GM18868 (cell line): ENCODE data around the gene KCTD15.

Experiments
- ATAC-seq: cut with Tn5 transposase; IDR thresholded peaks from one replicate; pipeline ENCODE4 v1.9.1; 2021; ENCODE audit warnings: mild to moderate bottlenecking, moderate library complexity; ENCODE audit not compliant: unreplicated experiment

KCTD15 gene

DNA sequence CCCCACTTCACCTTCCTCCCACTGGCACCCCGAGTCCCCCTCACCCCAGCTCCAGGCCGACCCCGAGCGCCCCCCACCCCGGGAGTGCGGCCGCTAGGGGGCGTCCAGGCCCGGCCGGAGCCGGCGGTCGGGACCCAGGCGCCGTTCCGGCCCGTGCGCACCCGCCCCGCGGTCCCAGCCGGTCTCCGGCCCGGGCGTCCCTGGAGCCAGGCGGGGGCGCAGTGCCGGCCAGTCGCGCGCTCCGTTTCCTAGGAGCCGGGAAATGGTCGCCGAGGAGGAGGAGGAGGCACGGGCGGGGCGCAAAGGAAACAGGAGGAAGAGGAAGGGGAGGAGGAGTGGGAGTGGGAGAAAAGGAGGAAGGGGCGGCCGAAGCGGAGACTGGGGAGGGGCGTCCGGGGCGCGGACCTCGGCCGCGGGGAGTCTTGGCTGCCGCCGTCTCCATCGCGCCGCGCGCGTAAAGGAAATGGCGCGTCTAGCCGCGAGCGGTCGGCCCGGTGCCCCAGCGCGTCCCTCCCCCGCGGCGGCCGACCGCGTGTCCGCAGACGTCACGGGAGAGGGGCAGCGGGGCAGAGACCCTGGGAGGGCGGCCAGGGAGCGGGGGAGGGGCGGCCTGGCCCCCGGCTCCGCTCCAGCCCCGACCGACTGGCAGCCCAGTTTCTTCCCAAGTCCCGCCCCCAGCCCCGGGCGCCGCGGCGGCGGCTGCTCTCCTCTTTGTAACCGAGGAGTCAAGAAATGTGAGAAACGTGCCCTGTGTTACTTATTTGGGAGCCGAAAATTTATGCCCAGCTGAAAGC lies 1.1 kb upstream of the KCTD15 start:
- ATAC-seq, result no peak

DNA sequence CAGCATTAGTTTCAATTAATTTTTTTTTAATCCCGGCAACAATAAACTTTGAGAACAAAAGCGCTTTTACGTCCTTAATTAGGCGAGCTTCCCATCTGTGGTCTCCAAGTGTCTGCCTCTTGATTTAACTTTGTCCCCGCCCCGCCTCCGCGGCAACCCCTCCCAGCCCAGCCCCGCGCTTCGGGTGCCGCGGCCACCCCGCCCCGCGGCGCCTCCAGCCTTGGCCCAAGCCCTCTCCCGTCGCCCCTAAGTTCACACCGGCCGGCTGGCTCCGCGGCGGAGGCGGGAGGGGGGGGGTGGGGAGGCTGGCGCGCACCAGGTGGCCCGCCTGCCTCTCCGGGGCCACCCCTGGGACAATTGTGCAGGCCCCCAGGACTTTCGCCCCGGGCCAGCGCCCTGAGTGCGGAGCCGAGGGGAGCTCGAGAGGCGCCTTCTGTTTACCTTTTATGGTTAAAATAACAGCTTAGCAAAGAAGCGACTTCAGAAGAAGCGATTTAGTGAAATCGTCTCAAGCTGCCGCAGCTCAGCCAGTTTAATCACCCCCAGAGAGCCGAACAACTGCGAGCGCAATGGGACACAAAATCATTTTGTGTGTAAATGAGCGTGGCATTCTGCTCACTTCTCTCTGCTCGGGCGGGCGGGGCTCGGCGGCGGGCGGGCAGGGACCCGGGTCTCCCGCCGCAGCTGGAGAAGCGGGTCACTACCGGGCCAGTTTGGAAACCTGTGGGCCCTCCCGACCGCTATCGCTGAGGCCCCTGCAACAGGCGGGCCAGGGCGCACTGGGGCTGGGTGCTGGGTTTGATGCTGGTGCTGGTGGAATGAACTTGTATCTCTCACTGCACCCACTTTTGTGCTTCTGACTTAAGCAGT lies 1.4 kb downstream of the KCTD15 start:
- no peak for ATAC-seq

DNA sequence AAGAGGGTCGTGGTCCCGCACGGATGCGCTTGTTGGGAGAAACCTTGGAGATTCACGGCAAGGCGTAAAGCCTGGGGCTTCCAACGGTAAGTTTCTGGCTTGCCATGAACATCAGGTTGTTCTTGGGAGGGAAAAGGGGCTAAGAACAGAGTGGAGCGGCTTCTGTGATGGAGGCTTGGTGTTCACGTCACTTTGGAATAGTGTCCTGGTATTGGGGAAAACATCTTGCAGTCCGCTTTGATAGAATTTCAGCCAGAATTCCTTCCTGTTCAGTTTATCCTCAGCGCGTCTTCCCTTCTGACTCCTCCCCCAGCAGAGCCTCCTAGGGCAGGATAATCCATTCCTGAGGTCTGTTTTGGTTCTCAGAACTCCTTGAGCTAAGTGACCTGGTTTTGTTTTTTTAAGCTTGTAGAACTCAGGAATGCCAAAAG lies 2.0 kb downstream of the KCTD15 start:
- no peak for ATAC-seq

DNA sequence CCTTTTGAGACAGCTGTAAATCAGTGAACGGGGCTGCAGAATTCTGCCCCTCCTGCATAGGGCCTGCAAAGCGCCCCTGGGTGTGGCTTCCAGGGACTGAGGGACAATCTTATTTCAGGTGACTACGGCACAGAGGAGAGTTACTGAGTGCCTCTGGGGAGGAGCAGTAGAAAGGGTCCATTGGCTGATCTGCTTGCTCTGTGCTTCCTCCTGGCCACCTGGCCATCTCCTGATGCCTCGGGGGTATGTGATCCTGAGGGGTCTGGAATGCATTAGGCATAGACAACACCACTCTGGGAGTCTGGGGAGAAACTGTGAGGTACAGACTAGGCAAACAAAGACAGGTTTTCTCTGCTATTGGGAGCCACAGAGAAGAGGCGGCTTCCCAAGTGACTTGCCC lies 2.8 kb downstream of the KCTD15 start:
- no peak for ATAC-seq

DNA sequence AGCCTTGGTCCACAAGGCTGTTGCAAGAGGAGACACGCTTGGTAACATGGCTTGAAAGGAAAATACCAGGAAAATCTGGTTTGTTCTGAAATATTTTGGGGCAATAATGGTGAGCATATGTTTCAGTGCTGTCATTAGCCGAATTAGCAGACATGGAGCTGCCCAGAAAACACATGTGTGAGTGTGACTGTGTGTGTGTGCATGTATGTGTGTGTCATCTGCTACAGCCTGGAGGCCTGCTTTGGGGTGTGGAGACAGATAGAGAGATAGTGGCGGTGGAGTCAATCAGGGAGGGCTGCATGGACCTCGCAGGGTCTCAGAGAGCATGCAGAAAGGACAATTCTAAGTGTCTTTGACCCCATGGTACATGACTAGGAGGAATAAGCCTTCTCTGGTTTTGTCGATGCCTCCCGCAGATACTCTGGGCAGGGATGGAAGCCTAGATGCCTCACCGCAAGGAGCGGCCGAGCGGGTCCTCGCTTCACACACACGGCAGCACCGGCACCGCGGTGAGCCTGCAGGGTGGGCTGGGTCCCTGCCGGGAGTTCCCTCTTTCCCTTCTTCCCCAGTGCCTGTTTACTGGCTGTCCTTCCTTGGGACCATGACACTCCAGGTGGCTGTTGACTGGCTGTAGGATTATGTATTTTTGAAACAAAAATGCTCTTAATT lies 3.5 kb downstream of the KCTD15 start:
- ATAC-seq, result no peak

DNA sequence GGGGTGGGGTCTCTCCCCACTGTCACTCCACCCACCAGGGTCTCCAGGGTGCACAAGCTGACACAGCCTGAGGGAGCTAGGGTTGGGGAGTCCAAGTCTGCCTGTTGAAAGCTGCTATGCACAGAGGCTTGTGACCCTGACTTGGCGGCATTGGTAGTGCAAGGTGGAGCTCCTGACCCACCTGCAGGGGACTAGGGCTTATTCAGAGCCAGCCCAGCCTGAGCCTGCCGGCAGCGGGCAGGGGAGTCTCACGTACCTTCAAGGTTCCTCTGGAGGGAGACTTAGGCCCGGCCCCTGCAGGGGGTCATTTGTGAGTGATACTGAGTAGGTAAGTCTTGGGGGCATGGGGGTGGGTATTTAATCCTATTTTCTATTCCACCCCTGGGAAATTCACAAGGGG lies 4.7 kb downstream of the KCTD15 start:
- no peak for ATAC-seq

DNA sequence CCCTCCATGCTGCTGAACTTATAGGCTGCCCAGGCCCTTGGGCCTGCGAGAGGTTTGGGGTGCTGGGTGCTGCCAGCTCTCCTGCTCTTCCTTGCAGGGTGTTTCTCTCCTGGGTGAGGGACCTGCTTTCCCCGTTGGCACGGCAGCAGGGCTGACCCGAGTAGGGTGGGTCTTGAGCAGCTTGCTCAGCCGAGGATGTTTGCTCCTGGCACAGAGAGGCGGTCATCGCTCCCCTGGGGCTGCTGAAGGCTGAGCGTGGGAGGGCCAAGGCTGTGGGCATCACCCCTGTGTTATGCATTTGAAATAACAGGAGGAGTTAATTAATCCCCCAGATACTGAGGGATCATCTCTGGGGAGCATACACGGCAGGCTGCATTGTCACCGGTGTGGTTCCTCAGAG lies 5.3 kb downstream of the KCTD15 start:
- ATAC-seq, result no peak

DNA sequence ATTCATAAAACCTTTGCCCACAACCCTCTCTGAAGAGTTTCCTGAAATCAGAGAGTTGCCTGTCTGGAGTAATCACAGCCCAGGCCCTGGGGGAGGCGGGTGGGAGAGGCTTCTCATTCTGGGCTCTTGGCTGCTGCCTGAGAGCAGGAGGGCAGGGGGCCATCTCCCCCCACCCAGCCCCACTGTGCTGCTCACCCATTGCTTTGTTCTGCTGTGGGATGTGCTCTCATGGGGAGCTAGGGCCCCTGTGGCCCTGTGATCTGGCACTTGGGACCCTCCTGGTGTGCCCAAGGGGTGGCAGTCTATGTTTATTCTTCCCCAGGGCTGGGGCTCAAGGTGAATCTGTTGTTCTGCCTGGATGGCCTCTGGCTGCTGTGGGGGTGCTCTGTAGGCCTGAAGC lies 6.1 kb downstream of the KCTD15 start:
- no peak for ATAC-seq

DNA sequence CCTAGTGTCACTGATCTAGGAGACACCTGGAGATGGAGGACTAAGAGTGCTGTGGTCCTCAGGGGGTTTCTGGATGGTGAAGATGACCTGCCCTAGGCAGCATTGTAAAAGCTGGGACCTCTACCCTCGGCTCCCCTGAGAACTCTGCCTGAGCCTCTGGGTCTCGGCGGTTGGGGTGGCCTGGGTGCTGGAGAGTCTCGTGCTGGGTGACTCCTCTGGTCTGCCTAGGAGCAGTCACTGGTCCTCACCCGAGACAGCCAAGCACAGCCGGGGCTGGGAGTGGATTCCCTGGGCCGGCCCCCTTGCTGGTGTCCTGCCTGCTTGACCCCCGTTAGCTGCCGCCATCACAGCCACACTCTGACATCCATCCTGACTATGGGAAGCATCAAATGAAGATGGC lies 6.7 kb downstream of the KCTD15 start:
- no peak for ATAC-seq

DNA sequence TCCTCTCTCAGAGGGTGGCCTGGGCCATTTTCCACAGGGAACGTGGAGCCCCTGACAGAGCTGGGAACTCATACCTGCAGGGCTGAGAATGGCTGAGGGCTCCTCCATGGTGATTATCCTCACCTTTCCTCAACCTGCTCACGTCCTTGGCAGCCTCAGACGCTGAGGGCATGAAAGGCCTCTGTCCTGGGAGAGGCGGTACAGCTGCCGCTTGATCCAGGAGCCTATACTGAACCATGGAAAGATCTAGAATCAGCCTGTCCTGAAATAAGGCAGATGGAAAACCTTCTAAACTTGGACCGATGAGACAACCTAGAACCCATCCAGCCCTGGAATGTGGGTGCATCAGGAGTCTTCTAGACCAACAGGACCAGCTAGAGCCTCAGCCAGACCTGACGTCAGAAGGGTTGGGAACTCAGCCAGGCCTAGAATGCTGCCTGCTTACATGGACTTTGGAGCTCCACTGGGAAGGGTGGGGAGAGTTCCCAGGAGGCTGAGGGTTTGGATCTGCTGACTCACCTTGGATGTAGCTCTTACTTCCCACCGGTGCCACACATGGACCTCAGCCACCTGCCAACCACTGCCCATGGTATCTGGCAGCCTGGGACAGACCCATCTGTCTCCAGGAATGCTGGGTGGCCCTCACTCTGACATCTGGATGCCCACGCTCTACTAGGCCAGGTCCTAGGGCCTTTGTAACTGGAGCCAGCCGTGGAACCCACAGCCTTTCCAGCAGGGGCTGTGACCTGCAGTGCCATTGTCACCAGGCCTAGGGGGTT lies 7.5 kb downstream of the KCTD15 start:
- ATAC-seq, result no peak

DNA sequence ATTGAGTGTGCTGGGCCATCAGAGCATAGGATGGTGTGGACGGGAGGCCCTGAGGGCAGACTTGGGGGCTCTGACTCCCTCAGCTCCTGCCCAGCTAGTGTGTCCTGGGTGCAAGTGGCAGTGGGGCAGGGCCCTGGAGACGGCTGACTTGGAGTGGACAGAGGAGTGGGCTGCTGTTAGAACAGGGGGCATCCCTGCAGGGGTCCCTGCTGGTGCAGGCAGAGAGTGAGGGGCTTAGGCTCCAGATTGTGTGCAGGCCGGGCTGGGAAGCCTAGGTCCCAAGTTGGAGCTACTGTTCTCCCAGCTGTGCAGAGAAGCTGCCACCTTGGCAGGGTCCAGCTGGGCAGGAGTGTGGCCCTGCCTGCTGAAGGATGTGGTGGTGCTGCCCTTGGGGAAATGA lies 8.6 kb downstream of the KCTD15 start:
- no peak for ATAC-seq

DNA sequence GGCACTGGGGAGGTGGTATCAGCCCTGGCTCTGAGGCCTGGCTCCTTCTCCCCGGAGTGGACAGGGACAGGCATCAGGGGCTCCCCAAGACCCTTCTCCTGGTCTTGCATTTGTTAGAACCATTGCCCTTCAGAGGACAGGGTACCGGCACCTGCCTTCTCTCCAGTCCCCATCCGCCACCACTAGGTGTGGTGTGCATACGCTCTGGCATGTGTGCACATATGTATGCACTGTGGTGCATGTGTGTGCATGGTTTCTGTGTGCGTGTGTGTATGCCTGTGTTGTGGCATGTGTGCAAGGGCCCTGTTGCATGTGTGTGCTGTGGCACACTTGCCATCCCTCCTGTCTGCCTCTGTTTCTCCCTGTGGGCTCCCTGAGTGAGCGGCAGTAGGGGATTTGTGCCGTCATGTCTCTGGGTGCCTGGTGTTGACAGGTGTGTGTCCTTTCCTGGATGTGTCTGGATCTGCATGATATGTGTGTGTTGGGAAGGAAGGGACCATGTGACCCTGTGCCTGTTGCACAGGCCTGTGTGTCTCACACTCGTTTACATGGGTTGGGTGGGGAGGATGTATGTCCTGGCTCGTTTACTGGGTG lies 9.3 kb downstream of the KCTD15 start:
- no peak for ATAC-seq

DNA sequence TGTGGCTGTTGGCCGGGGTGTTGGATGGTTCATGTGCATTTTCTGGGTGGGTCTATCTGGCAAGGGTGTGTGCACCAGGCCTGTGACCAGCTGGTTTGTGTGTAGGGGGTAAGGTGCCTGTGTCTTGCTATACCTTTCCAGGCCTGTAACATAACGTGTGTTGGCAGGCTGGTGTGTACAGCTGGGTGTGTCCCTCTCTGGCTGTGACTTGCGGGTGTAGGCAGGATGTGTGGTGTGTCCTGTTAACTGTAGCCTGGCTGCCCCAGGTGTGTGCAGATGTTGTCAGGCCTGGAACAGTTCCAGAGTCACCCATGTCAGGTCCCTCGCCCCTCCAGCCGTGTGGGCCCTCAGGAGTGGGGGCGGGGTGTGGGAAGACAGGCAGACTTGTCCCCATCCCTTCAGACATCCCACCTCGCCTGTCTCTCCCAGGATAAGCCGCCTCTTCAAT lies 9.8 kb downstream of the KCTD15 start:
- no peak for ATAC-seq

DNA sequence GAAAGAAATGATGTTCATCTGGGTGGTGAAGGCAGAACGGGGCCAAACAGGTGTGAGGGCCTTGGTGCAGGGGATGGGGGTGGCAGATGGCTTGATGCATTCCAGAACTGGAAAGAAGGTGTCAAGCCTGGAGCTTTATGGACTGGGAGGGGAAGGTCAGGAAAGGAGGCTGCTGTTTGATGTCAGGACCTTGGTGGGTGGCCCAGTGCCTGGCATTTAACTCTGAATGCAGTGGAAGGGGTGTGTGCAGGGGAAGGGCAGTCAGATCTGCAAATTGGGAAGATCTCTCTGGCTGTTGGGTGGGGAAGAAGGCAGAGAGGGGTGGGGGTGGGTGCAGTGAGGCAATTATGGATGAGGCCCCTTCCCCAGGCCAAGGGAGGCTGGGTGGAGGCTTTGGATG lies 11.7 kb downstream of the KCTD15 start:
- ATAC-seq, result no peak

DNA sequence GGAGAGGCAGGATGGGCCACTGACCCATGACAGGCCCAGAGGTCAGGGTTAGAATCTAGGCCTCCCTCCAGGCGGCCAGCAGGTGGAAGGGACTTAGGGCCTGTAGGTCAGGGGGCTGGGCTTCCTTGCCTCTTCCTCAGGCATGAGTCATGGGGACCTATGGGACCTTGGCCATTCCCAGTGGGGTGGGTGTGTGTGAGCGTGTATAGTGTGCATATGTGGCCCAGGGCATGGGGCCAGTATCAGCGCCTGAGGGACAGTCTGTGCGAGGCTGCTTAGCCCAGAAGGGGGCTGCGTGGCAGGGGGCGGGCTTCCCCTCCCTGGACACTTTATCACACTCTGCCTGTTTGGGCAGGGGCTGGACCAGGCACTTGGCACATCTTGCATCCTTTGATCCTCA lies 13.3 kb downstream of the KCTD15 start:
- no peak for ATAC-seq

DNA sequence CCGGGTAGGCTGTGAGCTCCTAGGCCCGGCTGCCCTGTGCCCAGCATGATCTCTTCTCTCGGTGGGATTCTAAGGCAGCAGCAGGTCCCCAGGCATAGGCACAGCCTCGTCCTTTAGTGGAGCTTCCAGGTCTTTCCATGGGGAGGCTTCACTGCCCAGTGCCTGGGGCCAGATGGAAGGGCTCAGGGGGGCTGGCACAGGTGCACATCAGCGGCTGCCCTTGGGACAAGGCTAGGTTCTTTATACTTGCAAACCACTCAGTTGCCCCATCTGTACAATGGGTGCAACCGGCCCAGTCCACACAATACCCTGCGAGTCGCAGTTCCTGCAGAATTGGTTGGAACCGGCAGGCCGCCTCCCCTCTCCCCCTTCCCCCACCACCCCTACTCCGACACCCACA lies 14.2 kb downstream of the KCTD15 start:
- ATAC-seq, result no peak

DNA sequence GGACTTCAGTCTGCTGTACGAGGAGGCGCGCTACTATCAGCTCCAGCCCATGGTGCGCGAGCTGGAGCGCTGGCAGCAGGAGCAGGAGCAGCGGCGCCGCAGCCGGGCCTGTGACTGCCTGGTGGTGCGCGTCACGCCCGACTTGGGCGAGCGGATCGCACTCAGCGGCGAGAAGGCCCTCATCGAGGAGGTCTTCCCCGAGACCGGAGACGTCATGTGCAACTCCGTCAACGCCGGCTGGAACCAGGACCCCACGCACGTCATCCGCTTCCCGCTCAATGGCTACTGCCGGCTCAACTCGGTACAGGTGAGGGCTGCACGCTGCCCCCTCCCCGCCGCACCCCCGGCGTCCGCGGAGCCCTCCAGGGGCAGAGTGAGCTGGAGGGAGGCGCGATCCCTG lies 14.6 kb downstream of the KCTD15 start:
- ATAC-seq, result no peak

DNA sequence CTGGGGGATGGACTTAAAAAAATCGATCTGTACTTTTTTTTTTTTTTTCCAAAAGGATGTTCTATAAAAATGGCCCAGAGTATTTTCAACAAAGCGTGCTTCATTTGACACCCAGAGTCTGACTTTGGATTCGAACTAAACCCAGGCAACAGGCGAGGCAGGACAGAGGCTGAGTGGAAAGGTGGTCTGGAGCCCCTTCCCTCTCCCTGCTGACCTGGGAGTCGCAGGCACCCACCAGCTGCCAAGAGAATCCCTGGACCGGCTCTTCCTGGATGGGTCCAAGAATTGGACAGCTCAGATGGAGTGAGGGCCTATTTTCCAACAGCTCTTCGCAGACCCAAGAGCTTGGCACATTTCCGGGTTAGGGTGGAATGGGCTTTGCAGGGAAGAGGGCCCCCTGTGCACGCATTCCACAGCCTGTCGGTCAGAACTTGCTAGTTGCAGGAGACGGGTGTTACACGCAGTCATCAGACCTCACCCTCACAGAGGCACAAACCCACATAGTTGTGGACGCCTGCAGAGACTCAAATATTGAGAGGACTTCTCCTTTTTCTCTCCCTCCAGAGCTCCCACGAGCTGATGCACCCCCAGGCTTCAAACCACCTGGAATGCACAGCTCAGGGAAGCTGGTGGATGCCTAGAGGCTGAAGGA lies 15.2 kb downstream of the KCTD15 start:
- ATAC-seq, result no peak

DNA sequence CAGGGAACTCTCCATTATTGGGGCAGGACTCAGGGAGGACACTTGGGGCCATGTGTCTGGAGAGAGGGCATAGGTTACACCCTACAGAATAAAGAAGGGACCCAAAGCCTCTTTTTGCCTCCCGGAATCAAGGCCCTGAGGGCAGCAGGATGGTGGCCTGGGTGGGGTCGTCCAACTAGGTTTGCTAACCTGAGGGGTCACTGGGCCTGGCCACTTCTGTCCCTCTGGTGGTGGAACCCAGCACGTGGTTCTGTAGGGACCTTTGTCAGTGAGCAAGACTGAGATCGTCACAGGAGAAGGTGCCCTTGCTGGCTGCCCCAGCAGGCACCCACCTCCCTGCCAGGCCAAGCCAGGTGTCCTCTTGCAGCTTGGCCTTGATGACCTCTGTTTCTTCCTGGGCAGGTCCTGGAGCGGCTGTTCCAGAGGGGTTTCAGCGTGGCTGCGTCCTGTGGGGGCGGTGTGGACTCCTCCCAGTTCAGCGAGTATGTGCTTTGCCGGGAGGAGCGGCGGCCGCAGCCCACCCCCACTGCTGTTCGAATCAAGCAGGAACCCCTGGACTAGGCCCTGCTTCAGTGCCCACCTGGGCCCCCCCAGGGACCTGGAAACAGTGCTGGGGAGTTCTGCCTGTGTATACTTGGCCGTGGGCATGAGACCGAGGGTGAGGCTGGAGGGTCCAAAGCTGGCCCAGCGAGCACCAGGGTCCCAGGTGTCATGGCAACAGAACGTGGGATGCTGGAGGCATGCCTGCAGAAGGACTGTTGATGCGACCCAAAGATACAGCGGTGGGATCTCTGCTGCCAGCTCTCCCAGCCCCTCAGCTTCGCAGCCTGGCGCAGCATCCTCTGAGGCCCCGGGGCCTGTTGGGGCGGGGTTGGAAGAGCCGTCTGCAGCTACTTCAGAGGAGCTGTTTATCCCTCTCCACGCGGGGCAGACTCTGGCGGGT lies 16.0 kb downstream of the KCTD15 start:
- ATAC-seq, result no peak
